ENCODE data around the gene SORCS1.

DNA sequence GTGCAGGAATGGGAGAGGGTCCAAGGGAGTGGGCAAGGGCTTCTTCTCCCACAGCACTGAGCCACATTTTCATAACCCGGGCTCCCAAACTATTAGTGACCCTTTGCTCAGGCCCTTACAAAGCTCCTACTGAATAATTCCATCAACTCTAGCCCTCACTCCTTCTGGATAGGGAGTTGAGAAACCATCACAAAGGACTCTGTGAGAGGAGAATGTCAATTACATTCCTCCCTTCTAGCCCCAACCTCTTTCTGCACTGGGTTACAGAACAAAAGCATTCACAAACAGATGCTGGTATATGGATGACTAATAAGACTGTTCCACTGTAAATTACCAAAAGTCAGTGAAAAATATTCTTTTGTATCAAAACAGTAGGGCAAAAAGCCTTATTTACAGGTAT lies 203.7 kb downstream of the SORCS1 start:
- TF ChIP-seq CTCF (IDR thresholded peaks at IDR 0.05; ENCODE audit: low read length) (no peak), EZH2 (optimal IDR thresholded peaks at IDR 0.05; ENCODE audit: low read depth, low read length) (no peak)
